ENCODE results near the gene FLT3. TPM values are rescaled to one million over a fixed set of nuclear protein-coding genes. Genes with fewer than 3 reads are reported as not detected.
"Not testable (repeated sequence)": the region's sequence is repeated elsewhere in the genome, so short reads cannot be mapped to it uniquely, and the experiment has no call there.

Gene FLT3
- total and polyA plus RNA-seq, 9 donors = 0.08 to 0.97 (median 0.15) TPM; not detected in 1

- 56 to 74% (median 59%) methylated on average over 3 of the region's 3 CpGs for WGBS, 3 donors
- TF ChIP-seq CTCF (IDR thresholded peaks at IDR 0.05) = no peak
- no peak for TF ChIP-seq POLR2A (IDR thresholded peaks at IDR 0.05)
- TF ChIP-seq EP300 (IDR thresholded peaks at IDR 0.05) = no peak
- no peaks in the 10 kb centered on the region for H3K27me3 ChIP-seq
- no peak overlapping the region for H3K4me3 ChIP-seq
- intact Hi-C loops (cut with DNase I) = no loop called here
- H3K36me3 ChIP-seq = no peaks in the 10 kb centered on the region
- DNase-seq = no peak
- peaks cover 8% of the 10 kb centered on the region for H3K4me1 ChIP-seq (ENCODE audit: insufficient read depth)
- H3K9me3 ChIP-seq = no peaks in the 10 kb centered on the region
- no peak overlapping the region for H3K27ac ChIP-seq
Measured at GRCh38 chr13:28097503-28097902, 2.9 kb downstream of the FLT3 start.

DNA sequence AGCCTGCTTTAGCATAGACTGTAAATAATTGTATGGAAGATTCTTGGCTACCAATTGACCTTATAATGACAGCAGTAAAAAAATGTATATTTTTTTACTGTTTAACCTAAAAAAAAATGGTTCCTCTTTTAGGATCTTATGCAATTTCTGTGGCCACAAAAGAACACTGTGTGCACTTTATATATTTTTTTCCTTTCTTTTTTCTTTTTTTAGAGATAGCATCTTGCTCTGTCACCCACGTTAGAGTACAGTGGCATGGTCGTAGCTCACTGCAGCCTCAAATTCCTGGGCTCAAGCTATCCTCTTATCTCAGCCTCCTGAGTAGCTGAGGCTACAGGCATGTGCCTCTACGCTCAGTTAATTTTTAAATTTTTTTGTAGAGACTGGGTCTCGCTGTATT is 6.1 kb downstream of the FLT3 start:
- no peaks in the 10 kb centered on the region for H3K4me1 ChIP-seq (ENCODE audit: insufficient read depth)
- no peak overlapping the region for H3K4me3 ChIP-seq
- TF ChIP-seq POLR2A (IDR thresholded peaks at IDR 0.05) = no peak
- TF ChIP-seq CTCF (IDR thresholded peaks at IDR 0.05) = no peak
- TF ChIP-seq EP300 (IDR thresholded peaks at IDR 0.05) = no peak
- no peaks in the 10 kb centered on the region for H3K36me3 ChIP-seq
- no peaks in the 10 kb centered on the region for H3K9me3 ChIP-seq
- 59 to 64% (median 64%) methylated on average over 4 of the region's 4 CpGs for WGBS, 3 donors
- H3K27me3 ChIP-seq = no peaks in the 10 kb centered on the region
- DNase-seq = no peak
- intact Hi-C loops (cut with DNase I) = no loop called here
- no peak overlapping the region for H3K27ac ChIP-seq

DNA sequence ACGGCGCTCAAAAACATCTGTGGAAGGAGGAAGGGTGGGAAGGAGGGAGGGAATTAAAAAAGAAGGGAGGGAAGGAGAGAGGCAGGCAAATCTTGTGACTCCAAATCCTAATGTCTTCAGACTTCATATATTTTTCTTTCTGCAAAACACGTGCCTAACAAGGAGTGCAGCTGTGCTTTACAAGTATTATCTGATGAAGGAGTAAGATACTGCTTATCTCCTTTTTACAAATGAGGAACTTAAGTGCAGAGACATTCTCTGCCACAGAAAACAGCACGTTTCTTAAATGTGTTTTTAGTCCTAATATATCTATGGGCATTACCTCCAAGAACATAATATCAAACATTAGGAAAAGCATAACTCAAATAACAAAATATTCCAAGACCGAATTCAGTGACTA is 6.5 kb downstream of the FLT3 start:
- no peak for DNase-seq
- no peak overlapping the region for H3K4me3 ChIP-seq
- intact Hi-C loops (cut with DNase I) = no loop called here

GRCh38 chr13:28092431-28092830 is 7.9 kb downstream of the FLT3 start:
- Histone ChIP-seq H3K27me3 (no peaks in the 10 kb centered on the region), H3K4me1 (ENCODE audit: insufficient read depth) (no peaks in the 10 kb centered on the region), H3K36me3 (no peaks in the 10 kb centered on the region), H3K27ac (no peak overlapping the region), H3K9me3 (no peaks in the 10 kb centered on the region), H3K4me3 (no peak overlapping the region)
- 34 to 44% (median 36%) methylated on average over 2 of the region's 2 CpGs for WGBS, 3 donors
- DNase-seq = no peak
- TF ChIP-seq CTCF (IDR thresholded peaks at IDR 0.05) (no peak), POLR2A (IDR thresholded peaks at IDR 0.05) (no peak), EP300 (IDR thresholded peaks at IDR 0.05) (no peak)
- intact Hi-C loops (cut with DNase I) = no loop called here

More for the DNA sequence above, 6.5 kb downstream of the FLT3 start:
- Histone ChIP-seq H3K27ac (no peak overlapping the region), H3K4me1 (ENCODE audit: insufficient read depth) (no peaks in the 10 kb centered on the region), H3K9me3 (no peaks in the 10 kb centered on the region), H3K27me3 (no peaks in the 10 kb centered on the region), H3K36me3 (no peaks in the 10 kb centered on the region)
- 16 to 23% (median 18%) methylated on average over 5 of the region's 5 CpGs for WGBS, 3 donors
- no peak for TF ChIP-seq POLR2A (IDR thresholded peaks at IDR 0.05)
- TF ChIP-seq CTCF (IDR thresholded peaks at IDR 0.05) = no peak
- no peak for TF ChIP-seq EP300 (IDR thresholded peaks at IDR 0.05)

DNA sequence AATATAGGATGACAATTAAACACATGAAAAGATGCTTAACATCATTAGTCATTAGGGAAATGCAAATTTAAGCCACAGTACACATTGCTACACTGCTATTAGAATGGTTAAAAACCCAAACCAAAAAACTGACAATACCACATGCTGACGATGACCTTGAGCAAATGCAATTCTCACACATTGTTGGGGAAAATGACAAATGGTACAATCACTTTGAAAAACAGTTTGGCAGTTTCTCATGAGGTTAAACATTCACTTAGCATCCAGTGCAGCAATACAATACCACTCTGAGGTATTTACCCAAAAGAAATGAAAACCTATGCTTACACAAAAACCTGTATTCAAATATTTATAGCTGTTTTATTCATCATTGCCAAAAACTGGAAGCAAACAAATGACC is 11.3 kb downstream of the FLT3 start:
- Histone ChIP-seq H3K36me3 (no peaks in the 10 kb centered on the region), H3K27me3 (no peaks in the 10 kb centered on the region), H3K27ac (no peak overlapping the region), H3K9me3 (no peaks in the 10 kb centered on the region), H3K4me1 (ENCODE audit: insufficient read depth) (no peaks in the 10 kb centered on the region), H3K4me3 (no peak overlapping the region)
- no peak for TF ChIP-seq POLR2A (IDR thresholded peaks at IDR 0.05)
- no peak for TF ChIP-seq CTCF (IDR thresholded peaks at IDR 0.05)
- no peak for TF ChIP-seq EP300 (IDR thresholded peaks at IDR 0.05)
- WGBS, 3 donors = 42 to 59% (median 45%) methylated on average over 1 of the region's 1 CpG
- DNase-seq = no peak
- intact Hi-C loops (cut with DNase I) = no loop called here

- 82 to 92% (median 92%) methylated on average over 2 of the region's 2 CpGs for WGBS, 3 donors
- DNase-seq; H3K36me3 ChIP-seq; H3K27me3 ChIP-seq; H3K9me3 ChIP-seq; H3K4me3 ChIP-seq; H3K27ac ChIP-seq; intact Hi-C loops (cut with DNase I); H3K4me1 ChIP-seq (ENCODE audit: insufficient read depth): not testable (repeated sequence)
Measured at GRCh38 chr13:28077820-28078219, 22.6 kb downstream of the FLT3 start.
